GM15510 (cell line): ENCODE measurements around the gene KCNH2.

Experiments
- POLR2A ChIP-seq: IDR thresholded peaks from 3 replicates; pipeline ENCODE4 v1.6.1; 2011; ENCODE audit warnings: borderline replicate concordance; ENCODE audit not compliant: insufficient read length; ENCODE audit errors: extremely low read depth

The KCNH2 gene

DNA sequence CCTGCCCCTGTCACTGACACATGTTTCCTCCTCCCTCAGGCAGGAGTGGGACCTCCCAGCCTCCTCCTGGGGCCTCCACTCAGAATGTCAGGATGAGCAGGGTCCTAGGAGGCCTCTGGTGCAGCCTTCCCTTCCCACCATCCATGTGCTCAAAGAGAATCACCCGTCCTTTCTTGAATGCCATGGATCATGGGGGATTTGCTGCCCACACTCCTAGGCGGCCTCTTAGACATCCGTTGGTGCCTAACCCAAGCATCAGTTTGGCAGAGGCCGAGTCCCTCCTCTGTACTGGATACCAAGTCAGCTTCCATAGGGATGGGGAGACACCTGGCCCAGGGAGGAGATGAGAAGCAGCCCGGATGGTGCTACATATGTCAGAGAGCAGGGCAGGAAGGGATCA lies 19.7 kb upstream of the KCNH2 start:
- no peak for TF ChIP-seq POLR2A

- TF ChIP-seq POLR2A = no peak
Observed at GRCh38 chr7:150997075-150997511, 19.0 kb upstream of the KCNH2 start.

DNA sequence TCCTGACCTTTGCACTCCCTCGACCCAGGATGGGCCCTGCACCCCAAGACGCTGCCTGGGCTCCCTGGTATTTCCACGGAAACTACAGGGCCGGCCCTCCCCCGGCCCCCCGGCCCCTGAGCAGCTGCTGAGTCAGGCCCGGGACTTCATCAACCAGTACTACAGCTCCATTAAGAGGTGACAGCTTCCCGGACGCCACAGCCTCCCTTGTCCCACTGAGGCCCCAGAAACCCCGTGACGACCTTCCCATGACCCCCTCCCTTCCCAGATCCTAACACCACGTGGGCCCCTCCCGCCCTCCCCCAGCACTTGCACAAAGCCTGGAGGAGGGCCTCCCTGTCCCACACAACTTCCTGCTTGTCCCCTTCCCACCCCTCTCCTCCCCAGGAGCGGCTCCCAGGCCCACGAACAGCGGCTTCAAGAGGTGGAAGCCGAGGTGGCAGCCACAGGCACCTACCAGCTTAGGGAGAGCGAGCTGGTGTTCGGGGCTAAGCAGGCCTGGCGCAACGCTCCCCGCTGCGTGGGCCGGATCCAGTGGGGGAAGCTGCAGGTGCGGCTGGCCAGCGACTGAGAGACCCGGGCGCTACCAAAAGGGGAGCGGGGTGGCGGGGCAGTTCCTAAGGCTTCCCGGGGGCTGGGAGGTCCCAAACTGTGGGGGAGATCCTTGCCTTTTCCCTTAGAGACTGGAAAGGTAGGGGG lies 18.4 kb upstream of the KCNH2 start:
- no peak for TF ChIP-seq POLR2A

DNA sequence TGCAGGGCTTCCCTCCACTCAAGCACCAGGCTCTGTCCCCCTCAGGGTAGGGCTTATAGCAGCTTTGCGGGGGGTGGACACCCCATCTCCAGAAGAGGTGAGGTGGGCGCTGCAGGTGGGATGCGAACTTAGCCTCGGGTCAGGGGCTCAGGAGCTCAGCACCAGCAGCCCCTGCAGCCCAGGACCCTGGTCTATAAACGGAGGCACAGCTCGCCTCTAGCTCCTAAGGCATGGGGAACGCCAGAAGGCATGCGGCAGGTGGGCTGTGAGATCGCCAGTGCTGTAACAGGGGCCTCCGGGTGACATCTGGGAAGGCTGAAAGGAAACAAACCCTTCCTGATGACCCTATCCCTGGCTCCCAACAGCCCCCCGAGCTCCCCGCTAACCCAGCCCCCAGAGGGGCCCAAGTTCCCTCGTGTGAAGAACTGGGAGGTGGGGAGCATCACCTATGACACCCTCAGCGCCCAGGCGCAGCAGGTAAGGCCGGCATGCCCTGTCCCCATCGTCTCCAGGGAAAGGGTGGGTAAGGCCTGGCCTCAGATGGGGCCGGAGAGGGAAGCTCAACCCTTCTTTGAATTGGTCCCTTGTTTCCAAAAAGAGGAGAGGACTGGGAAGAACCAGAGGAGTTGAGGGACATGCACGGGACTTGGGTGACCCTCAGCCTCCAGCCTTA lies 16.9 kb upstream of the KCNH2 start:
- no peak for TF ChIP-seq POLR2A

GRCh38 chr7:150994141-150994837 lies 16.2 kb upstream of the KCNH2 start:
- TF ChIP-seq POLR2A = no peak

DNA sequence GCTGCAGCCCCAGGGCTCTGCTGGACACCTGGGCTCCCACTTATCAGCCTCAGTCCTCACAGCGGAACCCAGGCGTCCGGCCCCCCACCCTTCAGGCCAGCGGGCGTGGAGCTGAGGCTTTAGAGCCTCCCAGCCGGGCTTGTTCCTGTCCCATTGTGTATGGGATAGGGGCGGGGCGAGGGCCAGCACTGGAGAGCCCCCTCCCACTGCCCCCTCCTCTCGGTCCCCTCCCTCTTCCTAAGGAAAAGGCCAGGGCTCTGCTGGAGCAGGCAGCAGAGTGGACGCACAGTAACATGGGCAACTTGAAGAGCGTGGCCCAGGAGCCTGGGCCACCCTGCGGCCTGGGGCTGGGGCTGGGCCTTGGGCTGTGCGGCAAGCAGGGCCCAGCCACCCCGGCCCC lies 15.4 kb upstream of the KCNH2 start:
- no peak for TF ChIP-seq POLR2A

DNA sequence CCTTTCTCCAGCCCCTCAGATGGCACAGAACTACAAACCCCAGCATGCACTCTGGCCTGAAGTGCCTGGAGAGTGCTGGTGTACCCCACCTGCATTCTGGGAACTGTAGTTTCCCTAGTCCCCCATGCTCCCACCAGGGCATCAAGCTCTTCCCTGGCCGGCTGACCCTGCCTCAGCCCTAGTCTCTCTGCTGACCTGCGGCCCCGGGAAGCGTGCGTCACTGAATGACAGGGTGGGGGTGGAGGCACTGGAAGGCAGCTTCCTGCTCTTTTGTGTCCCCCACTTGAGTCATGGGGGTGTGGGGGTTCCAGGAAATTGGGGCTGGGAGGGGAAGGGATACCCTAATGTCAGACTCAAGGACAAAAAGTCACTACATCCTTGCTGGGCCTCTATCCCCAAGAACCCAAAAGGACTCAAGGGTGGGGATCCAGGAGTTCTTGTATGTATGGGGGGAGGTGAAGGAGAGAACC lies 14.7 kb upstream of the KCNH2 start:
- TF ChIP-seq POLR2A = no peak

DNA sequence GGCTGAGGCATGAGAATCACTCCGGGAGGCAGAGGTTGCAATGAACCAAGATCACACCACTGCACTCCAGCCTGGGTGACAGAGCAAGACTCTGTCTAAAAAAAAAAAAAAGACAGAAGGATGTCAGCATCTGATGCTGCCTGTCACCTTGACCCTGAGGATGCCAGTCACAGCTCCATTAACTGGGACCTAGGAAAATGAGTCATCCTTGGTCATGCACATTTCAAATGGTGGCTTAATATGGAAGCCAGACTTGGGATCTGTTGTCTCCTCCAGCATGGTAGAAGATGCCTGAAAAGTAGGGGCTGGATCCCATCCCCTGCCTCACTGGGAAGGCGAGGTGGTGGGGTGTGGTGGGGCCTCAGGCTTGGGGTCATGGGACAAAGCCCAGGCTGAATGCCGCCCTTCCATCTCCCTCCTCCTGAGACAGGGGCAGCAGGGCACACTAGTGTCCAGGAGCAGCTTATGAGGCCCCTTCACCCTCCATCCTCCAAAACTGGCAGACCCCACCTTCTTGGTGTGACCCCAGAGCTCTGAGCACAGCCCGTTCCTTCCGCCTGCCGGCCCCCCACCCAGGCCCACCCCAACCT lies 14.0 kb upstream of the KCNH2 start:
- no peak for TF ChIP-seq POLR2A

GRCh38 chr7:150990416-150991186 lies 12.5 kb upstream of the KCNH2 start, which contains the start of gene NOS3:
NOS3 (plus strand) TSS chr7:150991017; CDS start chr7:150993804, 2,787 bp downstream.
- no peak for TF ChIP-seq POLR2A

GRCh38 chr7:150989456-150989855 lies 11.3 kb upstream of the KCNH2 start:
- TF ChIP-seq POLR2A = no peak

GRCh38 chr7:150988230-150989226 lies 10.4 kb upstream of the KCNH2 start:
- TF ChIP-seq POLR2A = no peak

GRCh38 chr7:150986556-150986955 lies 8.4 kb upstream of the KCNH2 start:
- TF ChIP-seq POLR2A = no peak

DNA sequence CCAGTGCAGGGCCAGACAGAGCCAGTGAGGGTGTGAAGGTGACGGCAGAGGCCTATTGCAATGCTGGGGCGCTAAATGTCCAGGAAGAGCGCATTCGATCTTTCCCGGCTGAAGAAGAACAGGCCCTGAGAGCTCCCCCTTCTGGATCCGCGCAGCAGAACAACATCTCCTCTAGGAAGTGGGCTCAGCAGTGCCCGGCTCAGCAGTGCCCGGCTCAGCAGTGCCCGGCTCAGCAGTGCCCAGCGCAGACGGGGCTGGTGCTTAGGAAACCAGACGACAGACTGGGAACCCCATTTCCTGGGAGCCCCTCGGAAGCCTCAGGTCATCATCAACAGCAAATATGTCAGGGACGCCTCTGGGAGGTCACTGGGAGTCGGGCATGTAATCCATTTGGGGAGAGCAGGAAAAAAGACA lies 8.0 kb upstream of the KCNH2 start:
- TF ChIP-seq POLR2A = no peak
